Measurements from ENCODE around the gene IRX4. TPM values are rescaled to one million over a fixed set of nuclear protein-coding genes. Genes with fewer than 3 reads are reported as not detected.

IRX4 gene
- total and polyA plus RNA-seq, 2 experiments from 2014 or later: 0.82 to 1.7 TPM

DNA sequence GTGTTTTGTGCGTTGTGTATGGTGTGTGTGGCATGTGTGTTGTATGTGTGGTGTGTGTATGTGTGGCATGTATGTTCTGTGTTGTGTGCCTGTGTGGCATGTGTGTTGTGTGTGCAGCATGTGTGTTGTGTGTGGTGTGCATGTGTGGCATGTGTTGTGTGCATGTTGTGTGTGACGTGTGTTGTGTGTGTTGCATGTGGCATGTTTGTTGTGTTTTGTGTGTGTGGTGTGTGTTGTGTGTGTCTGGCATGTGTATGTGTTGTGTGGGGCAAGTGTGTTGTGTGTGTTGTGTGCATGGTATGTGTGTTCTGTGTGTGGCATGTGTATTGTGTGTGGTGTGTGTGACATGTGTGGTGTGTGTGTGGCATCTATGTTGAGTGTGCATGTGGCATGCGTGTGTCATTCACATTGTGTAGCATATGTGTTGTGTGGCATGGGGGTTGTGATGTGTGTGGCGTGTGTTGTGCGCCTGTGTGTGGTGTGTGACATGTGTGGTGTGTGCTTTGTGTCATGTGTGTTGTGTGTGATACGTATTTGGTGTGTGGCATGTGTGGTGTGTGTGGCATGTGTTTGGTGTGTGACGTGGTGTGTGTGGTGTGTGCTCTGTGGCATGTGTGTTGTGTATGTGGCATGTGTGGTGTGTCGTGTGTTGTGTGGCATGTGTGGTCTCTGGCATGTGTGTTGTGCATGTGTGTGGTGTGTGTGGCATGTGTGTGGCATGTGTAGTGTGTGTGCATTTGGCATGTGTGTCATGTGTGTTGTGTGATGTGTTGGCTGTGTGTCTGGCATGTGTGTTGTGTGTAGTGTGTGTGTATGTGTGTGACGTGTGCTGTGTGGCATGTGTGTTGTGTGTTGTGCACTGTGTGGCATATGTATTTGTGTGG is 46.6 kb upstream of the IRX4 start:
- TF ChIP-seq NANOG (IDR thresholded peaks at IDR 0.05; ENCODE audit: borderline replicate concordance) (no peak), CREB1 (CRISPR knock-in tag; IDR thresholded peaks at IDR 0.05; ENCODE audit: low read depth) (no peak), POLR2AphosphoS5 (IDR thresholded peaks at IDR 0.05; ENCODE audit: low read depth) (no peak), EZH2phosphoT487 (IDR thresholded peaks at IDR 0.05; ENCODE audit: unreplicated experiment) (no peak), EZH2 (IDR thresholded peaks at IDR 0.05; ENCODE audit: low read depth, unreplicated experiment) (no peak), ZNF114 (CRISPR knock-in tag; IDR thresholded peaks at IDR 0.05) (no peak), STAT1 (IDR thresholded peaks at IDR 0.05; ENCODE audit: unreplicated experiment) (no peak), JUNB (IDR thresholded peaks at IDR 0.05; ENCODE audit: unreplicated experiment) (no peak), ZNF331 (CRISPR knock-in tag; IDR thresholded peaks at IDR 0.05; ENCODE audit: low read depth) (no peak)
- TF ChIP-seq, protein P1, sequence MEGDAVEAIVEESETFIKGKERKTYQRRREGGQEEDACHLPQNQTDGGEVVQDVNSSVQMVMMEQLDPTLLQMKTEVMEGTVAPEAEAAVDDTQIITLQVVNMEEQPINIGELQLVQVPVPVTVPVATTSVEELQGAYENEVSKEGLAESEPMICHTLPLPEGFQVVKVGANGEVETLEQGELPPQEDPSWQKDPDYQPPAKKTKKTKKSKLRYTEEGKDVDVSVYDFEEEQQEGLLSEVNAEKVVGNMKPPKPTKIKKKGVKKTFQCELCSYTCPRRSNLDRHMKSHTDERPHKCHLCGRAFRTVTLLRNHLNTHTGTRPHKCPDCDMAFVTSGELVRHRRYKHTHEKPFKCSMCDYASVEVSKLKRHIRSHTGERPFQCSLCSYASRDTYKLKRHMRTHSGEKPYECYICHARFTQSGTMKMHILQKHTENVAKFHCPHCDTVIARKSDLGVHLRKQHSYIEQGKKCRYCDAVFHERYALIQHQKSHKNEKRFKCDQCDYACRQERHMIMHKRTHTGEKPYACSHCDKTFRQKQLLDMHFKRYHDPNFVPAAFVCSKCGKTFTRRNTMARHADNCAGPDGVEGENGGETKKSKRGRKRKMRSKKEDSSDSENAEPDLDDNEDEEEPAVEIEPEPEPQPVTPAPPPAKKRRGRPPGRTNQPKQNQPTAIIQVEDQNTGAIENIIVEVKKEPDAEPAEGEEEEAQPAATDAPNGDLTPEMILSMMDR (conservative IDR thresholded peaks at IDR 0.05; ENCODE audit: low read depth in 2 of 2): no peak
- TF ChIP-seq, protein P2, sequence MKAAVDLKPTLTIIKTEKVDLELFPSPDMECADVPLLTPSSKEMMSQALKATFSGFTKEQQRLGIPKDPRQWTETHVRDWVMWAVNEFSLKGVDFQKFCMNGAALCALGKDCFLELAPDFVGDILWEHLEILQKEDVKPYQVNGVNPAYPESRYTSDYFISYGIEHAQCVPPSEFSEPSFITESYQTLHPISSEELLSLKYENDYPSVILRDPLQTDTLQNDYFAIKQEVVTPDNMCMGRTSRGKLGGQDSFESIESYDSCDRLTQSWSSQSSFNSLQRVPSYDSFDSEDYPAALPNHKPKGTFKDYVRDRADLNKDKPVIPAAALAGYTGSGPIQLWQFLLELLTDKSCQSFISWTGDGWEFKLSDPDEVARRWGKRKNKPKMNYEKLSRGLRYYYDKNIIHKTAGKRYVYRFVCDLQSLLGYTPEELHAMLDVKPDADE (IDR thresholded peaks at IDR 0.05): no peak
- TF ChIP-seq, protein P3, sequence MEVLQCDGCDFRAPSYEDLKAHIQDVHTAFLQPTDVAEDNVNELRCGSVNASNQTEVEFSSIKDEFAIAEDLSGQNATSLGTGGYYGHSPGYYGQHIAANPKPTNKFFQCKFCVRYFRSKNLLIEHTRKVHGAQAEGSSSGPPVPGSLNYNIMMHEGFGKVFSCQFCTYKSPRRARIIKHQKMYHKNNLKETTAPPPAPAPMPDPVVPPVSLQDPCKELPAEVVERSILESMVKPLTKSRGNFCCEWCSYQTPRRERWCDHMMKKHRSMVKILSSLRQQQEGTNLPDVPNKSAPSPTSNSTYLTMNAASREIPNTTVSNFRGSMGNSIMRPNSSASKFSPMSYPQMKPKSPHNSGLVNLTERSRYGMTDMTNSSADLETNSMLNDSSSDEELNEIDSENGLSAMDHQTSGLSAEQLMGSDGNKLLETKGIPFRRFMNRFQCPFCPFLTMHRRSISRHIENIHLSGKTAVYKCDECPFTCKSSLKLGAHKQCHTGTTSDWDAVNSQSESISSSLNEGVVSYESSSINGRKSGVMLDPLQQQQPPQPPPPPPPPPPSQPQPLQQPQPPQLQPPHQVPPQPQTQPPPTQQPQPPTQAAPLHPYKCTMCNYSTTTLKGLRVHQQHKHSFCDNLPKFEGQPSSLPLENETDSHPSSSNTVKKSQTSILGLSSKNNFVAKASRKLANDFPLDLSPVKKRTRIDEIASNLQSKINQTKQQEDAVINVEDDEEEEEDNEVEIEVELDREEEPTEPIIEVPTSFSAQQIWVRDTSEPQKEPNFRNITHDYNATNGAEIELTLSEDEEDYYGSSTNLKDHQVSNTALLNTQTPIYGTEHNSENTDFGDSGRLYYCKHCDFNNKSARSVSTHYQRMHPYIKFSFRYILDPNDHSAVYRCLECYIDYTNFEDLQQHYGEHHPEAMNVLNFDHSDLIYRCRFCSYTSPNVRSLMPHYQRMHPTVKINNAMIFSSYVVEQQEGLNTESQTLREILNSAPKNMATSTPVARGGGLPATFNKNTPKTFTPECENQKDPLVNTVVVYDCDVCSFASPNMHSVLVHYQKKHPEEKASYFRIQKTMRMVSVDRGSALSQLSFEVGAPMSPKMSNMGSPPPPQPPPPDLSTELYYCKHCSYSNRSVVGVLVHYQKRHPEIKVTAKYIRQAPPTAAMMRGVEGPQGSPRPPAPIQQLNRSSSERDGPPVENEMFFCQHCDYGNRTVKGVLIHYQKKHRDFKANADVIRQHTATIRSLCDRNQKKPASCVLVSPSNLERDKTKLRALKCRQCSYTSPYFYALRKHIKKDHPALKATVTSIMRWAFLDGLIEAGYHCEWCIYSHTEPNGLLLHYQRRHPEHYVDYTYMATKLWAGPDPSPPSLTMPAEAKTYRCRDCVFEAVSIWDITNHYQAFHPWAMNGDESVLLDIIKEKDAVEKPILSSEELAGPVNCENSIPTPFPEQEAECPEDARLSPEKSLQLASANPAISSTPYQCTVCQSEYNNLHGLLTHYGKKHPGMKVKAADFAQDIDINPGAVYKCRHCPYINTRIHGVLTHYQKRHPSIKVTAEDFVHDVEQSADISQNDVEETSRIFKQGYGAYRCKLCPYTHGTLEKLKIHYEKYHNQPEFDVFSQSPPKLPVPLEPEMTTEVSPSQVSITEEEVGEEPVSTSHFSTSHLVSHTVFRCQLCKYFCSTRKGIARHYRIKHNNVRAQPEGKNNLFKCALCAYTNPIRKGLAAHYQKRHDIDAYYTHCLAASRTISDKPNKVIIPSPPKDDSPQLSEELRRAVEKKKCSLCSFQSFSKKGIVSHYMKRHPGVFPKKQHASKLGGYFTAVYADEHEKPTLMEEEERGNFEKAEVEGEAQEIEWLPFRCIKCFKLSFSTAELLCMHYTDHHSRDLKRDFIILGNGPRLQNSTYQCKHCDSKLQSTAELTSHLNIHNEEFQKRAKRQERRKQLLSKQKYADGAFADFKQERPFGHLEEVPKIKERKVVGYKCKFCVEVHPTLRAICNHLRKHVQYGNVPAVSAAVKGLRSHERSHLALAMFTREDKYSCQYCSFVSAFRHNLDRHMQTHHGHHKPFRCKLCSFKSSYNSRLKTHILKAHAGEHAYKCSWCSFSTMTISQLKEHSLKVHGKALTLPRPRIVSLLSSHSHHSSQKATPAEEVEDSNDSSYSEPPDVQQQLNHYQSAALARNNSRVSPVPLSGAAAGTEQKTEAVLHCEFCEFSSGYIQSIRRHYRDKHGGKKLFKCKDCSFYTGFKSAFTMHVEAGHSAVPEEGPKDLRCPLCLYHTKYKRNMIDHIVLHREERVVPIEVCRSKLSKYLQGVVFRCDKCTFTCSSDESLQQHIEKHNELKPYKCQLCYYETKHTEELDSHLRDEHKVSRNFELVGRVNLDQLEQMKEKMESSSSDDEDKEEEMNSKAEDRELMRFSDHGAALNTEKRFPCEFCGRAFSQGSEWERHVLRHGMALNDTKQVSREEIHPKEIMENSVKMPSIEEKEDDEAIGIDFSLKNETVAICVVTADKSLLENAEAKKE (CRISPR knock-in tag; IDR thresholded peaks at IDR 0.05): no peak
- TF ChIP-seq, protein P4, sequence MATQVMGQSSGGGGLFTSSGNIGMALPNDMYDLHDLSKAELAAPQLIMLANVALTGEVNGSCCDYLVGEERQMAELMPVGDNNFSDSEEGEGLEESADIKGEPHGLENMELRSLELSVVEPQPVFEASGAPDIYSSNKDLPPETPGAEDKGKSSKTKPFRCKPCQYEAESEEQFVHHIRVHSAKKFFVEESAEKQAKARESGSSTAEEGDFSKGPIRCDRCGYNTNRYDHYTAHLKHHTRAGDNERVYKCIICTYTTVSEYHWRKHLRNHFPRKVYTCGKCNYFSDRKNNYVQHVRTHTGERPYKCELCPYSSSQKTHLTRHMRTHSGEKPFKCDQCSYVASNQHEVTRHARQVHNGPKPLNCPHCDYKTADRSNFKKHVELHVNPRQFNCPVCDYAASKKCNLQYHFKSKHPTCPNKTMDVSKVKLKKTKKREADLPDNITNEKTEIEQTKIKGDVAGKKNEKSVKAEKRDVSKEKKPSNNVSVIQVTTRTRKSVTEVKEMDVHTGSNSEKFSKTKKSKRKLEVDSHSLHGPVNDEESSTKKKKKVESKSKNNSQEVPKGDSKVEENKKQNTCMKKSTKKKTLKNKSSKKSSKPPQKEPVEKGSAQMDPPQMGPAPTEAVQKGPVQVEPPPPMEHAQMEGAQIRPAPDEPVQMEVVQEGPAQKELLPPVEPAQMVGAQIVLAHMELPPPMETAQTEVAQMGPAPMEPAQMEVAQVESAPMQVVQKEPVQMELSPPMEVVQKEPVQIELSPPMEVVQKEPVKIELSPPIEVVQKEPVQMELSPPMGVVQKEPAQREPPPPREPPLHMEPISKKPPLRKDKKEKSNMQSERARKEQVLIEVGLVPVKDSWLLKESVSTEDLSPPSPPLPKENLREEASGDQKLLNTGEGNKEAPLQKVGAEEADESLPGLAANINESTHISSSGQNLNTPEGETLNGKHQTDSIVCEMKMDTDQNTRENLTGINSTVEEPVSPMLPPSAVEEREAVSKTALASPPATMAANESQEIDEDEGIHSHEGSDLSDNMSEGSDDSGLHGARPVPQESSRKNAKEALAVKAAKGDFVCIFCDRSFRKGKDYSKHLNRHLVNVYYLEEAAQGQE (IDR thresholded peaks at IDR 0.05; ENCODE audit: unreplicated experiment): no peak
- H3K36me3 ChIP-seq (ENCODE audit: insufficient read depth): no peaks in the 10 kb centered on the region
- H3K4me1 ChIP-seq (ENCODE audit: insufficient read depth): peaks cover 19% of the 10 kb centered on the region
- H3K27ac ChIP-seq (ENCODE audit: low read depth): 0 out of 2 replicates have a peak overlapping the region, but pooled peaks have one; percentile 74
- DNase-seq (ENCODE audit: low spot score) (no peak), ATAC-seq (no peak)
- H3K79me2 ChIP-seq (replicated peaks; ENCODE audit: insufficient read depth): no peaks in the 10 kb centered on the region
- Mint-ChIP-seq H3K27me3 (ENCODE audit: insufficient read depth, low read depth, poor library complexity) (peaks cover 6% of the 10 kb centered on the region), H3K9me3 (no peaks in the 10 kb centered on the region), H3K4me3 (no peak overlapping the region), H3K27ac (no peak overlapping the region), H3K4me1 (peaks cover 9% of the 10 kb centered on the region), H3K36me3 (ENCODE audit: low read depth) (no peaks in the 10 kb centered on the region)
- H3F3A ChIP-seq (replicated peaks; ENCODE audit: low read depth): peaks cover 20% of the 10 kb centered on the region
- no peaks in the 10 kb centered on the region for H3K9me2 ChIP-seq (ENCODE audit: insufficient read depth)
- no peak overlapping the region for H2AFZ ChIP-seq
- no peaks in the 10 kb centered on the region for H4K20me1 ChIP-seq (replicated peaks; ENCODE audit: insufficient read depth)
- H3K27me3 ChIP-seq (ENCODE audit: insufficient read depth): peaks cover 31% of the 10 kb centered on the region
- H3K4me2 ChIP-seq: no peak overlapping the region
- H3K4me3 ChIP-seq: no peak overlapping the region

All from GM23338 (cell line).